ENCODE data around the gene MAGI2.
"Not testable (repeated sequence)": the region's sequence is repeated elsewhere in the genome, so short reads cannot be mapped to it uniquely, and the experiment has no call there.

Gene MAGI2

GRCh38 chr7:79451580-79451979, 1.9 kb downstream of the MAGI2 start:
- no peak for DNase-seq (ENCODE audit: low spot score)

DNA sequence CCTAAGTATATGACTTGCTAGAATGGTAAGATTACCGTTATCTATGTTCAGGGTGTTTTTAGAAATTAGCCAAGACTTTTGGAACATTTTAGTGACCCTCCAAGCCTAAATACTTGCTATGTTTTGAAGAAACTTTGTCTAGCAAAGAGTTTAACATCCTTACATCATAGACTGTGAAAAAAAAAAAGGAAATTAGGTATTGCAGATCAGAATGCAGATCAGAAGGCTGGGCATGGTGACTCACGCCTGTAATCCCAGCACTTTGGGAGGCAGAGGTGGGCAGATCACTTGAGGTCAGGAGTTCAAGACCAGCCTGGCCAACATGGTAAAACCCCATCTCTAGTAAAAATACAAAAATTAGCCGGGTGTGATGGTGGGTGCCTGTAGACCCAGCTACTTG, 10.7 kb downstream of the MAGI2 start:
- DNase-seq (ENCODE audit: low spot score): not testable (repeated sequence)

DNA sequence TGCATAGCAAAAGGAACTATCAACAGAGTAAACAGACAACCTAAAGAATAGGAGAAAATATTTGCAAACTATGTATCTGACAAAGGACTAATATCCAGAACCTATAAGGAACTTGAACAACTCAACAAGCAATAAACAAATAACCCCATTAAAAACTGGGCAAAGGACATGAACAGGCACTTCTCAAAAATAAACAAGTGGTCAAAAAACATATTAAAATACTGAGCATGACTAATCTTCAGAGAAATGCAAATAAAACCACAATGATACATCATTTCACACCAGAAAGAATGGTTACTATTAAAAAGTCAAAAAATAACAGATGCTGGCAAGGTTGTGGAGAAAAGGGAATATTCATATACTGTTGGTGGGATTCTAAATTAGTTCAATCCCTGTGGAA, 17.1 kb downstream of the MAGI2 start:
- no peak for DNase-seq (ENCODE audit: low spot score)

- no peak for DNase-seq (ENCODE audit: low spot score)
Observed at GRCh38 chr7:79434867-79435266, 18.6 kb downstream of the MAGI2 start.

DNA sequence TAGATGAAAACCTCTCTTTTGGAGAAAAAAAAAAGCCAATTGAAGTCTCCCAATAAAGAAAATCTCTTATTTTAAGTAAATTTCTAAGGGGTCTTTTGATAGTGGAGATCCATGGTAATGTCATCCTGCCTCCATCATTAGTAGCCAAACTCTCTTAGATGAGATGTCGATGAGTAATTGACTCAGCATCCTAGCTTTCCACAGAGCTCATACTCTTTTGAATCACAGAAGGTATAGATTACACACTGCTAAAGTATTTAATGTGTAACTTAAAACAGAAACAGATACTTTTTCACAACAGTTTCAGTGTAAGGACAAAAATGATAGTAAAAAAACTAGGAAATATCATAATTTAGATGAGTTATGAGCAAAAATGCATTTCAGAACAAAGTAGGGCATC, 19.4 kb downstream of the MAGI2 start:
- DNase-seq (ENCODE audit: low spot score): no peak

GRCh38 chr7:79430391-79430790, 23.1 kb downstream of the MAGI2 start:
- no peak for DNase-seq (ENCODE audit: low spot score)

DNA sequence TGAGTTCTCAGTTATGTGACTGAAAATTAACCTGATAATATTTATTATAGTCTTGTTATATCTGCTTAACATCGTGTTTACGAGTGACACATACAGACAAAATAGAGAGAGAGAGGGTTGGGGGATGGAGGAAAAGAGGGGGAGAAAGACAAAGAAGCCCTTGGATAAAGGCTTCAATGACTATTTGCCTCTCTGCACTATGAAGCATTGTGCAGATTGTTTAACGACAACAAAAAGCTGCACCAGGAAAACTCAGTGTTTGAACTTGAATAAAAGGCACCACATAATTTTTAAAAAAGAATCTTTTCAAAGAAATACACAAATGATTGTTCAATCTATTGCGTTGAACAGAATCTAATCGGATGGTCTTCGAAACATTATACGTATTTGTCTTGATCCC, 27.8 kb downstream of the MAGI2 start:
- peak; percentile 85 for DNase-seq (ENCODE audit: low spot score)

- peak; percentile 78 for DNase-seq (ENCODE audit: low spot score)
Observed at GRCh38 chr7:79421751-79422150, 31.7 kb downstream of the MAGI2 start.

- peak; percentile 68 for DNase-seq (ENCODE audit: low spot score)
Observed at GRCh38 chr7:79420464-79420863, 33.0 kb downstream of the MAGI2 start.

DNA sequence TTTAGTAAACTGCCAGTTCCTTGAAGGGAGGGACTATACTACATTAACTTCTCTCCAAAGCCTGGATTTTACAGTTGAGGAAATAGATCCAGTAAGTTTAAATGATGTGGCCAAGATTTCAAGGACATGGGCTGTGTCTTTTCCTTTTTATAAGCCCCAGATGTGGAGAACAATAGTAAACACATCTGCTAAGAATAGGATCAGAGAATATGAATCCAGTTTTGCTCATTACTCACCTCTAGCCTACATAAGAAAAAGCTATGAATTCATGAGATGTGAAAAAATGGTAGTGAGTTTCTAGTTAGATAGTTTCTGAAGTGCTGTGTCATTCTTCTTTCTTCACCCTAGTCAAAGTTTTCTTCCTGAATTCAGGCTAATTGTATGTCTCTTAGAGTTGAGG, 38.6 kb downstream of the MAGI2 start:
- DNase-seq (ENCODE audit: low spot score): no peak

DNA sequence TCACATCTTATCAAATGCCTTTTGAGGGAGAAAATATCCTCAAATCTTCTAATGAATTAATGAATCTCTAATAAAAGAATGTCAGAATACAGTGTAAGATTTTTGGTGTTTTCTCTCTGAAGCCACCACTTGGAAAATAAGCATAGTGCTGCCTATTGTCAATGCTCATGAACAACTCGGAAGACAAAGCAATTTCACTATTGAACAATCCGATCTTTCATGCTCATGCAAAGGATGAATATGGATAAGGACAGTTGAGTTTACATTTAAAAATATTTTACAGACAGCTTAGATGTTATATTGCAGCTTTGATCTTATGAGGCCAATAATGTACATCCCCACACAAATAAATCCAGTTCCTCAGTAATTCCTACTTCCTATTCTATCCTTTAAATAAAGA, 40.6 kb downstream of the MAGI2 start:
- DNase-seq (ENCODE audit: low spot score): peak; percentile 74

DNA sequence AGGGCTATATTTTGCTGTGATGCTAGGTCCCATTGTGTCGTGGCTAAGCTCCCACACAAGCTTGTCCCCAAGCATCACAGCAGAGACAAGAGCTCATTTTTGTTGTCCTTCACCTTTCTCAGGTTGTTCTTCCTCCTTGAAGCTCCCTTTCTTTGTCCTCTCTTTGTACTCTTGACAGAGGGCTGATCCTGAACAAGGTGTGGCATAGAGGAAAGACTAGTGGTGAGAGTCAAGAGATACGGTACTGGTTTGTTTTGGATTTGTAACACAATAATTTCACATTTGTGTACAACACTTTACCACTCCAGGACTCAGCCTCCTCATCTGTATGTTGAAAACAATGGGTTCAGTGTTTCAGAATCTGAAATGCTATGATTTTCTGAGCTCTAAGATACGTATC, 41.0 kb downstream of the MAGI2 start:
- DNase-seq (ENCODE audit: low spot score): no peak

- no peak for DNase-seq (ENCODE audit: low spot score)
Observed at GRCh38 chr7:79410345-79410744, 43.1 kb downstream of the MAGI2 start.

DNA sequence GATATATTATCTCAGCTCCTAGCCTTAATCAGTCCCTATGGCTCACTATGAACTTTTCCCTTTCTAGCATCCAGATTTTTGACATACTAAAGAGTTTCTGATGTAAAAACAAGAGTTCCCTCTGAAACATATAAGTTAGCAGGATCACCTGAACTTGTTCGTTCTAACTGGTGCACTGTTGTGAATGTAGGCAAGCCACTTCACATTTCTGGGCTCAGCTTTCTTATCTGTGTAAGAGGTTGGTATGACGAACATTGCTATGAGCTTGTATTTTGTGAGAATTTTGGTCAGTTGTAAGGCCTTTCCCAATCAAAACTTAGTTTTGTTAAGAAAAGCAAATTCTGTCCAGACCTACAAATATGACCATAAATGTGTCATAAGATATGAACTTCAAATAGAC, 46.1 kb downstream of the MAGI2 start:
- no peak for DNase-seq (ENCODE audit: low spot score)

DNA sequence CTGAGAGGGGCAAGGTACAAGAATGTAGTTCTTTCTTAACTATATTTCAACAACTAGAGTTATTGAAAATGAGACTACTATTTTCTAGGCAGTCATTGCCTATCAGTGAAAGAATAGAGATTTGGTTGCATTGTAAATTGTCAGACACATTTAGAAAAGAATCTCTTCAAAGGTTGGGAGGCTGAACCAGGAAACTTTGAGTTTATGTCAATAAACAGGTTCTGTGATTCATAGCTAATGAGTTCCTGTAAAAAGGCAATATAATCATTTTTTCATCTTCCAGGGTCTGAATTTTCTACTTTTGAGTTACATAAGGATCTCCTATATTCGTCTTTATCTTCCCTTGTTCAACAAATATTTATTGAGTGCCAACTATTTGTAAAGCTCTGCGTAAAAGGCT, 47.1 kb downstream of the MAGI2 start:
- DNase-seq (ENCODE audit: low spot score): no peak

DNA sequence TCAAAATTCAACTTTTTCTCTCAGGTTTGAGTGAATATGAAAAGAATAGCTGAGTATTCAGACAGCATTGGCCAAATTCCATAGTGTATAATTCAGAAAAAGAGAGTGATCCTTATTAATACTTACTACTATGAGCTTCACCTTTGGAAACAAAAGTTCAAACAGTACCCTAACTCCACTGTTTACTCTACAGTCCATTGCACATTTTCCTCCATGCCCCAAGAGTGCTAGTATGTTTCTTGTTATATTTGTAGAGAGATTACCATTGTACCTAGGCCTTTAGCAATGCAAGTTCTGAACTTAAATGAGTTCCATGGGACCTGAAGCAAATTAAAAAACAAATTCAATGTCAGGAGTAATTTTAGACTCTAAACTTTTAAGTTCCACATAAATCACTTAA, 48.1 kb downstream of the MAGI2 start:
- DNase-seq (ENCODE audit: low spot score): no peak

DNA sequence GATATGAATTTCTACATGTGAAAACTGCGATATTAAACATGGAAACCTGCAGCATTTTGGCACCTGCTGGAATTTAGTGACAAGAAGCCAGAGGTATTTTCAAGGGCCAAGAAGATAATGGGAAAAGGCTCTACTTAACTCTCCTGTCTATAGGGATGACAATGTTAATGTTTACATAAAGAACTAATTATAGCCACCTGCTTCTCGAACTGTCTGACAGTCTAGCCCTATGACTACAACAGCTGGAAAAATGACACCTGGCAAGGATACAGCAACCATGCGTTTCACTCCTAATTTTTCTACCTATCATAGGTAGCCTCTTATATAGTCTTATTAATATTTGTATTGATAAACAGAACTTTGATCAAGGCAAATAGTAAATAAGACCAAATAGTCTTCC, 49.6 kb downstream of the MAGI2 start:
- DNase-seq (ENCODE audit: low spot score): no peak

DNA sequence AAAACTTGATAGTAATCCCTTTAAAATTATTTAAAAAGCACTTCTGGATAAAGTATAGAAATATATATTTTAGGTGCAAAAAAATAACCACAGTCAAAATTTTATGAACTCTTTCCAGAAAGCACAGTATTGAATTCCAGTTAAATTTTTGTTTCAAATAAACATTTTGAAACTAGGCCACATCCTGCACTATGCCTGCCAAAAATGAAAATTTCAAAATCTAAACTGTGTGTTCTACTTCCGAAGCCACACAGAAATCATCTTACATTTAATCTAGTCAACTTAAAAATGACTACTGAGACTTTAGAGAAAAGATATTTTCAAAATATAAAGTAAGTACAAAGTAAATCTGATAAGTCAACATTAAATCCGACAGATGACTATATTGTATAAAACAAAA, 50.0 kb downstream of the MAGI2 start:
- no peak for DNase-seq (ENCODE audit: low spot score)

DNA sequence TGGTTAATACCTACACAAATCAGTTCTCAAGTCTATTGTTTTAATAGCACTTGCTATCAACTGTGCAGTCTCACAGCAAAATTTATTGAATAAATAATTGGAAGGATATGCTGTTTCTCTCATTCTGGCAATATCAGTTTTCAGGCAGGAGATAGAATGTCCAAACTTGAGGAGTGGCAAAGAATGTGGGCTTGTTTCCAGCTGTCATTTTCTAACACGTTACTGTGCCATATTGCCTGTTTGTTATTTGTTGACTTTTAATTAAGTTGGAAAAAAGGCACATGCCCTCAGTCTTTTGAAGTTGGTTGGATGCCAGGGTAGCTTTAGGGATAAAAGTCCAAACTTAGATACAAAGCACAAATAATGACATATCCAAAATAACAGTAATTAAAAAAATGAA, 52.2 kb downstream of the MAGI2 start:
- DNase-seq (ENCODE audit: low spot score): no peak

- no peak for DNase-seq (ENCODE audit: low spot score)
Observed at GRCh38 chr7:79400222-79400621, 53.2 kb downstream of the MAGI2 start.

- no peak for DNase-seq (ENCODE audit: low spot score)
Observed at GRCh38 chr7:79398138-79398749, 55.2 kb downstream of the MAGI2 start.

DNA sequence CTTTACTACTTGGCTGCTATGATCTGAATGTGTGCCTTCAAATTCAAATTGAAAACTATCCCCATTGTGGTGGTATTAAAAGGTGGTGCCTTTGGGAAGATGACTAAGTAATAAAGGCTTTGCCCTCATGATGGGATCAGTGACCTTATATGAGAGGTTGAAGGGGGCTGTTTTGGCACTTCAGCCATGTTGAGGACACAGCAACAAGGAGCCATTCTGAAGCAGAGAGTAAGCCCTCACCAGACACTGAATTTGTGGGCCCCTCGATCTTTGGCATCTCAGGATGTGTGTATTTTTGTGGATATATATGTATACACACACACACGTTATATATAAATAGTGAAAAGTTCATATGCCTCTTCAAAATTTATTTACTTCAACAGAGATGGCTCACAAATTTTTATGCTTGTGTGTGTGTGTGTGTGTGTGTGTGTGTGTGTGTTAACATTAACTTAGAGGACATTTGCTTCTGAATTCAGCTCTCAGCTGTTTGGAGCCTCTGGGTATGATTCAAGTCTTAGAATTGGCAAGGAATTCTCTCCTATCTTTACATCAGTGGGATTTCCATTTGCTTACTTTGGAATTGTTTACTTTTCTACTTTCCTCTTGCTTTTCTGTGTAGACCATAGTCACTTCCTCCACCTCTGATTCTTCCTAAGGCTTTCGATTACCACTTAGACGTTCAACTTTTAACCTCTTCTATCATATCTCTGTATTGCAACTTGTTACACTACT, 66.6 kb downstream of the MAGI2 start:
- no peak for DNase-seq (ENCODE audit: low spot score)

GRCh38 chr7:79381921-79382320, 71.5 kb downstream of the MAGI2 start:
- DNase-seq (ENCODE audit: low spot score): no peak

DNA sequence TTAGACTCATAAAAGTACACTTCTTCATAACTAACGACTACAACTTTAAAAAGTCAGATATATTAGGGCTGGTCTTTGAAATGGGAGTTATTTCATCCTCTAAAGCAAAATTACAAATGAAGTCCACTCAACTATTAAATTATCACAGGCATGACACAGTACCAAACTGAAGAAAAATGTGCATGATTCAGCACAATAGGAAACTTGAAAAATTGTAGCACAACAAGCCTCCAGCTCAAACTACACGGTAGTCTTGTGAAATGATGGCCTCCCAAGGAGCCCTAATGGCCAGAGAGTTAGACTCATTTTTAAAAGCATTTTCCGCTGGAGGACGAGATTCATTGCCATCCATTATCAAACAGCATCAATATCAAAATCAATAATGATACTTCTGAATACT, 76.4 kb downstream of the MAGI2 start:
- no peak for DNase-seq (ENCODE audit: low spot score)

All from globus pallidus (tissue), 1 donor.